Measurements from ENCODE around the gene YY1.
"Not testable (repeated sequence)": the region's sequence is repeated elsewhere in the genome, so short reads cannot be mapped to it uniquely, and the experiment has no call there.

The YY1 gene

DNA sequence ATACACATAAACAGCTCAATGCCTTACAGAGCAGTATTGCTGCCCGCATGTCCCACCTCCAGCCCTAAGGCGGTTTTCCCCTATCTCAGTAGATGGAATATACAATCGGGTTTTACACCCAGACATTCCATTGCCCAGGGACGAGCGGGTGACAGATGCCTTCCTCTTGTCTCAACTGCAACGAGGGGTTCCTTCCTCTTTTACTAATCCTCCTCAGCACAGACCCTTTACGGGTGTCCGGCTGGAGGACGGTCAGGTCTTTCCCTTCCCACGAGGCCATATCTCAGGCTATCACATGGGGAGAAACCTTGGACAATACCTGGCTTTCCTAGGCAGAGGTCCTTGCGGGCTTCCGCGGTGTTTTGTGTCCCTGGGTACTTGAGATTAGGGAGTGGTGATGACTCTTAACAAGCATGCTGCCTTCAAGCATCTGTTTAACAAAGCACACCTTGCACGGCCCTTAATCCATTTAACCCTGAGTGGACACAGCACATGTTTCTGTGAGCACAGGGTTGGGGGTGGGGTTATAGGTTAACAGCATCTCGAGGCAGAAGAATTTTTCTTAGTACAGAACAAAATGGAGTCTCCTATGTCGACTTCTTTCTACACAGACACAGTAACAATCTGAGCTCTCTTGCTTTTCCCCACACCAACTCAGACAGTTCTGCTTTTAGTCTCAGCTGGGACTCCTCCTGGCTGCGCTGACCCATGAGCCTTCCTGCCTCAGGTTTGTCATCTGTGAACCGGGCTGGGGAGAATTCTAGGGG, 73.3 kb downstream of the YY1 start:
- not testable (repeated sequence) for H3K36me3 Mint-ChIP-seq (ENCODE audit: low read depth); H3K4me3 Mint-ChIP-seq; H3K27ac Mint-ChIP-seq; DNase-seq; H3K9me3 Mint-ChIP-seq; H3K27me3 Mint-ChIP-seq
- H3K4me1 Mint-ChIP-seq (ENCODE audit: low read depth): peaks cover 10% of the 10 kb centered on the region

DNA sequence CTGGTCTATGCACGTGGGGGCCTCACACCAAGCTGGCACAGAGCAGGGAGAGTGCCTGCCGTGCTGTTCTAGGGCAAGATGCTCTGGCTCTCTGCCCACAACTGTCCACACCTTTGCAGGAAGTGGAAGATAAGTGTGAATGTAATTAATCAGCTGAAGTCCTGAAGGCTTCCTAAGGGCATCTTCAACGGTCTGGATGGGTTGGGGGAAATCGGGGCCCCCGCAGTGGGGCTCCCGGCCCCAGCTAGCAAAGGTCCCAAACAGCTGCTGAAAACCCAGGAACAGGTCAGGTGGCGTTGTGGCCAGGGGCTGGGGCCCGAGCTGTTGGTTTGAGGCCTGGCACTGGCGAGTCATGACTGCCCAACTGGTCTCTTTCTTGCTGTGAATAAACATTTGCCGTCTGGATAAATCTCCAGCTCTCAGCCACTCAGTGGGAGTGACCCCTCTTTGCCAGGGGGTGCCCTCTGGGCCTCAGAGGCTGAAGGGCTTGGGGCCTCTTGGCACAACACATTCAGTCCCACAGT, 74.0 kb downstream of the YY1 start:
- peaks cover 14% of the 10 kb centered on the region for H3K4me1 Mint-ChIP-seq (ENCODE audit: low read depth)
- no peaks in the 10 kb centered on the region for H3K27me3 Mint-ChIP-seq
- no peaks in the 10 kb centered on the region for H3K9me3 Mint-ChIP-seq
- no peaks in the 10 kb centered on the region for H3K36me3 Mint-ChIP-seq (ENCODE audit: low read depth)
- no peak overlapping the region for H3K4me3 Mint-ChIP-seq
- no peak for DNase-seq
- no peak overlapping the region for H3K27ac Mint-ChIP-seq

DNA sequence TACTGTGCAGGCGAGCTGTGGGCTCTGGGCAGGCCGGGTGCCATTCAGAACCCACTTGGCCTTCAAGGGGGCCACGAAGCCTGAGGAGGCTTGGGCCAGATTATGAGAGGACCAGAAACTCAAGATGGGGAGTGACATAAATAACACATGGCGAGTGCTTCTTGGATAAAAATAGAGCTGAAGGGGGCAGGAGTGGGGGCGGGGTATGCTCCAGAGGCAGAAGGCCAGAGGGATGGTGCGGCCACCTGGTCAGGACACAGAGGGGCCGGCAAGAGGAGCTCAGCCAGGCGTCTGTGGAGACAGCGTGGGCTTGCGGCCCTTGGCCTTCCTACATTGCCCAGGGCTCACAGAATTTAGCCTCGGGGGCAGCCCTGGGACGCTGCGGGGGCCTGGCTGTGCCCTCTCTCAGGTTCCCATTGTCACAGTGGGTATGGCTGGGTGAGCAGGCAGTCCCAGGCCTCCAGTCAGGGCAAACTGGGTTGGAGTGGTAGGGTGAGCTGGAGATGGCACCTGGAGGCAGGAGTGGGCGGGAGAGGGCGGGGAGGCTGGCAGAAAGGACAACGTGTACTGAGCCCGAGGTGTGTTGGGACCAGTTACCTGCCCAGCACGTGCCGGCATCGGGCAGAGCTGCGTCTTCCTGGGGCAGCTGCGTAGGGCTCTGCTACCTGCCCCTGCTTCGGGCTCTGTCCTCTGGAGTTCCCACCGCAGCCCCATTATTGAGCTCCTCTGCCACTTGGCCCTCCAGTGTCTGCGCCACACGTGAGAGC, 74.7 kb downstream of the YY1 start:
- Mint-ChIP-seq H3K27me3 (no peaks in the 10 kb centered on the region), H3K9me3 (no peaks in the 10 kb centered on the region), H3K4me1 (ENCODE audit: low read depth) (peaks cover 14% of the 10 kb centered on the region), H3K27ac (no peak overlapping the region), H3K4me3 (no peak overlapping the region), H3K36me3 (ENCODE audit: low read depth) (no peaks in the 10 kb centered on the region)
- no peak for DNase-seq

DNA sequence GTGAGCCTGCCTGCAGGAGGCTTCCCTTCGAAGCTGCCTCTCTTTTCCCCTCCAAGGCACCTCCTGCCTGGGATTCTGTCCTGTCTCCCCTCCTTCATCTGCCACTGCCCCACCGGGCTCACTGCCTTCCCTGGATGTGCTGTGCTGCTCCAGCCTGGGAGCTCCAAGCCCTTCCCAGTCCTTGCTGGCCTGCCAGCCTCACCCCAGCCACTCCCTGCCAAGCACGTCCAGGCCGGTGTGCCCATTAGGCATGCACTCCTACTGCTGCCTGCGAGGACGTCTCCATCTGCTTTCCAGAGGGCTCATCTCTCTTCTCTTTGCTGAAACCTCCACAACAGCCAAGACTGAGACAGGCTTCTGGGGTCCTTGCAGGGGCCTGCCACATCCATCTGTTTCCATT, 75.8 kb downstream of the YY1 start:
- Mint-ChIP-seq H3K27ac (no peak overlapping the region), H3K27me3 (no peaks in the 10 kb centered on the region)
- no peak for DNase-seq

DNA sequence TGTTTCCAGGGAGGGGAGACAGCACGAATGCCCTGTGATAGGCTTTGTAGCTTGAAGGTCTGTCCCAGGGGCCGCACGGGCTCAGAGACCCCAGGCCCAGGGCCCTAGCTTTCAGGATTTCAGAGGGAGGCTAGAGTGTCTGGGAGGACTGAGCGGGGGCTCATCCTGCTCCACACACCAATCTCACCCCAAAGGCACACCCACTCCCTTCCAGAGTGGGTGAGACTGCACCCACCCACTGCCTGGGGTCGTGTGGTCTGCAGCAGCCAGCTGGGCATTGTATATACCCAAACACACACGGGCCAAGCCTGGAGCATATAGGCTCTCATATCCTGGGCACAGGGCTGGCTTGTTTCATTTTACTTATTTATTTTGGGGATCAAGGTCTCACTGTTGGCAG, 78.4 kb downstream of the YY1 start:
- H3K4me3 Mint-ChIP-seq: no peak overlapping the region
- H3K27me3 Mint-ChIP-seq: no peaks in the 10 kb centered on the region
- peaks cover 14% of the 10 kb centered on the region for H3K4me1 Mint-ChIP-seq (ENCODE audit: low read depth)
- no peak for DNase-seq
- H3K27ac Mint-ChIP-seq: no peak overlapping the region
- H3K9me3 Mint-ChIP-seq: no peaks in the 10 kb centered on the region
- H3K36me3 Mint-ChIP-seq (ENCODE audit: low read depth): no peaks in the 10 kb centered on the region

More for the DNA sequence above, 75.8 kb downstream of the YY1 start:
- no peaks in the 10 kb centered on the region for H3K36me3 Mint-ChIP-seq (ENCODE audit: low read depth)
- no peaks in the 10 kb centered on the region for H3K9me3 Mint-ChIP-seq
- peaks cover 14% of the 10 kb centered on the region for H3K4me1 Mint-ChIP-seq (ENCODE audit: low read depth)
- H3K4me3 Mint-ChIP-seq: no peak overlapping the region

DNA sequence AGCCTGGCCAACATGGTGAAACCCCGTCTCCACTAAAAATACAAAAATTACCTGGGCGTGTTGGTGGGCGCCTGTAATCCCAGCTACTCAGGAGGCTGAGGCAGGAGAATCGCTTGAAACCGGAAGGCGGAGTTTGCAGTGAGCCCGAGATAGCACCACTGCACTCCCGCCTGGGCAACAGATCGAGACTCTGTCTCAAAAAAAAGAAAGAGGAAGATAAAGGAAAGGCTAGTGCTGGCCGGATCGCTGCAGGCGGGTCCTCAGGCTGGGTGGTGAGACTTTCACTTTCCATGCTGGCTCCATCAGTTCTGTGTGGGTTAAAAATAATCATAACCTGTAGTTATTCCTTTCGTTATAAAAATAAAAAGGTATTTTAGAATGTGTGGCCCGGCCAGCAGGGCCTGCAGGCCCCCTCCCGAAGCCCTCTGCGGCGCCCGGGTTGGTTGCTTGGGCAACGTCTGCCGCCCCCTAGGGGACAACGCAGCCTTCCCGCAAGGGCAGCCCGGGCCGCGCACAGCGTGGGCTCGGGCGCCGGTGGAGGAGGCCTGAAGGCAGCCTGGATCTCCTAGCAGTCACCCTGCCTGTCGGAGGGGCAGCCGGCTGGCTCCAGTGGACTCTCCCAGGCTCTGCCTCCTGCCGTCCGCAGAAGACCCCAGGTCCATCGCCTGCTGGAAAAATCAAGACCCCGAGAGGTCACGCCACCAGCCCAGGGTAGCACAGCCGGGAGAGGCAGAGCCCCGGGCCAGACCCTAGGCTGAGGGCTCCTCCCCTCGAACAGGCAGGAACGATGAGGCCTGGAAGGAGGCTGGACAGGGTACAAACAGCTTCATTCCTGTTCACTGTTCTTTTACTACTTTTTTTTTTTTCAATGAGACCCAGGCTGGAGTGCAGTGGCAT, 79.2 kb downstream of the YY1 start:
- peak; percentile 82 for DNase-seq
- H3K27ac Mint-ChIP-seq: peak overlapping the region; percentile 64

DNA sequence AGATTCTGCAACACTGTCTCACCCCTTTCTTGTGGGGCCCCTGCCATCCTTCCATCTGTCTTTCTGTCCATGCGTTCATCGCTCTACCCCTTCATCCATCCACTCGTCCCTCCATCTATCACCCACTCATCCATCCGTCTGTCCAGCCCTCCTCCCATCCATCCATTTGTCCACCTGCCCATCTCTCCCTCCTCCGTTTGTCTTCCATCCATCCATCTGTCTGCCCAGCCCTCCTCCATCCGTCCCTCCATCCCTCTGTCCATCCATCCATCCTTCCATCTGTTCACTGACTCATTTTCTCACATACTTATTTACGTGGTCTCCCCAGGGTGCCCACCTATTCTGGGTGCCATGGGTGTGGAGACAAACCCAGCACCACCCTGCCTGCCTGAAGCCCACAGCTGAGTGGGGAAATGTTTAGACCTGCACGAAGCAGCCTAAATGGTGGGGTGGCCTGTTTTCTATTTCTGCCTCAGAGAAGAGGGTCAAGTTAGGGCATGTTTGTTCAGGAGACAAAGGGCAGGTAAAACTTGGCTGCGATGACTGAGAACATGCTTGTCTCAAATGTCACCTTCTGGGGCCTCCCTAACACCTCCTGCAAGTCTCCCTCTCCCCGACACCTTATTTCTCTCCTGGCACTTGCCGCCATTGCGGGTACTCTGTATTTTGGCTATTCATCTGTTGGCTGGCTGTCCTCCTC, 81.4 kb downstream of the YY1 start:
- Mint-ChIP-seq H3K27me3 (no peaks in the 10 kb centered on the region), H3K4me1 (ENCODE audit: low read depth) (peaks cover 5% of the 10 kb centered on the region), H3K36me3 (ENCODE audit: low read depth) (no peaks in the 10 kb centered on the region), H3K4me3 (no peak overlapping the region), H3K9me3 (no peaks in the 10 kb centered on the region), H3K27ac (no peak overlapping the region)
- no peak for DNase-seq

More for the DNA sequence above, 79.2 kb downstream of the YY1 start:
- Mint-ChIP-seq H3K27me3 (no peaks in the 10 kb centered on the region), H3K9me3 (no peaks in the 10 kb centered on the region), H3K4me3 (peak overlapping the region; percentile 58), H3K4me1 (ENCODE audit: low read depth) (peaks cover 10% of the 10 kb centered on the region), H3K36me3 (ENCODE audit: low read depth) (no peaks in the 10 kb centered on the region)

DNA sequence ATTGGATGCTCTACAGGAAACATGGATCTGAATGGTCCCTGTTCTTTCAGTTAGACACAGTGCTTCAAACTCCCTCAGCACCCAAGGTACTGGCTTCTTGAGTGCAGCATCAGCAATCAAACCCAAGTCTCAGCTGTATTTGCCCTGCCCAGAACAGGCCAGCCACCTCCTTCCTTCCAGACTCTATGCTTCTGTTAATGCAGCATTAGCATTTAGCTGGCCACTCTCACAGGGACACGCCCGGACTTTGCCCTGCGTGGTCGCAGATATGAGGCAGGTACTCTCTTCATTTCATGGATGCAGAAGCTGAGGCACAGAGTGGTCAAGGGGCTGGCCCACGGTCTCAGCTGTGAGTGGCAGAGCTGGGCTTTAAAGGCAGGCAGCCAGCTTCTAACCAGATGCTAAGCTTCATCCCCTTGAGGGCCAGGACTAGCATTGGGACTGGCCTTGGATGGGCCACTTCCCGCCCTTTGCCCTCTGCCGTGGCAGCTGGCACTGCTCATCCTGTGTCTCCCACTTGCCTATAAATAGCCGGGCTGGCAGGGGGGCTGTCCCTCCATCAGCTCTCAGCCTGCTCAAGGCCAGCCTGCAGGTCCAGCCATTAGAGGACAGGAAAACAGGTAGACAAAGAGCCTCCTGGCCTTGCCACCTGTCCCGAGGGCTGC, 82.7 kb downstream of the YY1 start:
- no peaks in the 10 kb centered on the region for H3K27me3 Mint-ChIP-seq
- H3K27ac Mint-ChIP-seq: no peak overlapping the region
- no peak overlapping the region for H3K4me3 Mint-ChIP-seq
- peaks cover 5% of the 10 kb centered on the region for H3K4me1 Mint-ChIP-seq (ENCODE audit: low read depth)
- no peaks in the 10 kb centered on the region for H3K9me3 Mint-ChIP-seq
- DNase-seq: no peak
- H3K36me3 Mint-ChIP-seq (ENCODE audit: low read depth): no peaks in the 10 kb centered on the region

DNA sequence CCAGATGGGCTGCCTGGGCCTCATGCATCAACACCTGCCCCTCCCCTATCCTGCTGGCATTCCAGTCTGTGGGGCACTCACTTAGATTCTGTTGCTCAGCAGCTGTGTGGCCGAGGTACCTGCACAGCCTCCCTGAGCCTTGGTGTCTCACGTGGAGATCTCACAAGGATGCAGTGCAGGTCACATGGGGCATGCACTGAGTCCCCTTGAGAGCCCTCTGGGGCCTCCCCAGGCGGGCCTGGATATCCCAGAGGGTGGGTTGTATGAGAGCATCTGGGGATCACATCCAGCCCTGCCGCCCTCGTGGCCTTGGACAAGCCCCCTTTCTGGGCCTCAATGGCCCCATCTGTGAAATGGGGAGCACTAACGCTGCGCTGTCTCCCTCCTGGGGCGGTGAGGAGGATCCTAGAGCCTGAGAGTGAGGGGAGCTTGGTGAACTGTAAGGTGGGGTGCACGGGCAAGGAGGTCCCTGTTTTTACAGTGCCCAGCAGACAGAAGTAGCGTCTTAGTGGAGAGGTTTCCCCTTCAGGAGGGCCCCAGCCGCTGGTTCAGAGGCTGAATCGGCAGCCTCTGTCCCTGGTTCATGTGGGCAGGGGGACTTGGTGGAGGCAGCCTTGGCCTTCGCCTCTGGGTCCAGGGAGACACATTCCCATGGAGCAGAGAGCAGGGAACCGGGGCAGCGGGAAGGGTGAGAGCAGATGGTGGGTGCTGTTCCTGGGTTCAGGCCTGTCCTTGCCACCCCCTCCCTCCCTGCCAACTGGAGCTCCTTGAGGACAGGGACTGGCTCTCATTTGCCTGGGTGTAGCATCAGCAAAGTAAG, 83.4 kb downstream of the YY1 start:
- Mint-ChIP-seq H3K27ac (no peak overlapping the region), H3K9me3 (no peaks in the 10 kb centered on the region), H3K4me3 (no peak overlapping the region), H3K27me3 (no peaks in the 10 kb centered on the region), H3K36me3 (ENCODE audit: low read depth) (no peaks in the 10 kb centered on the region), H3K4me1 (ENCODE audit: low read depth) (peaks cover 5% of the 10 kb centered on the region)
- DNase-seq: no peak

DNA sequence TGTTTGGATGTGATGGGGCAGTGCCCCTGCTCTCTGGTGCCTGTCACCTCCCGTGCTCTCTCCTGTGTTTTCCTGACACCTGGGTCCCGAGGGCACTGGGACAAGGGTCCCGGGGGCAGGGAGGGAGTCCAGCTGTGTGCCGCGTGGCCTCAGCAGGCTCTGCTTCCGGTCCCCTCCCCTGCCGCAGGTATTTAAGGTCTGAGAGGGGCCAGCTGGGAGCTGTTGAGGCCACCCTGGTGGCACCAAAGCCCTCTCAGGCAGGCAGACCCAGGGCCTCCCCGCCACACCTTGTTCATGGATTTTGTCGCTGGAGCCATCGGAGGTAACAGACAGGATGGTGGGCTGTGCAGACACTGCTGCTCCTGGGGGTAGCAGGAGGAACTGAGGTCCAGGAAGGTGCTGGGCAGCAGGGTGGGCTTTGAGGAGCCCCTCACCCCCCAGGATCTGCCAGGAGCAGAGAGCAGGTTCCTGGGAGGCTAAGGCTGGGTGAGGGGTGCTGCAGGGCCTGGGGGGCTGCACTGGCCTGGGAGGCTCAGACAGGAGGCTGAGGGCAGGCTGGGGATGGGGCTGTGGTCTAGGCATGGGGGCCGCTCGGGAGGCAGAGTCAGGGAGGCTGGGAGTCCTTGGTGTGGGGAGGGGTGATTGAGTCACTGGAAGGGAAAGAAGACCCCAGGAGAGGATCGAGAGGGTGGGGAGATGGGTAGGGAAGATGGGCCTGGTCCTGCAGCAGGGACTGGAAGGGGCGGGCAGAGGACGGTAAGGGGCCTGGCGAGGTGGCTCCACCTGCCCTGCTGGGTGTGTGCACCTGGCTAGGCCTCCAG, 84.4 kb downstream of the YY1 start, which contains the start of gene SLC25A47:
SLC25A47 (plus strand) TSS at position 219 of the 821 bp plus-strand sequence; CDS start at position 295, 76 bp downstream.
- H3K27me3 Mint-ChIP-seq: no peaks in the 10 kb centered on the region
- H3K4me3 Mint-ChIP-seq: no peak within 1 kb of the TSS
- no peaks in the 10 kb centered on the region for H3K36me3 Mint-ChIP-seq (ENCODE audit: low read depth)
- no peak for DNase-seq
- no peaks in the 10 kb centered on the region for H3K4me1 Mint-ChIP-seq (ENCODE audit: low read depth)
- H3K9me3 Mint-ChIP-seq: no peaks in the 10 kb centered on the region
- H3K27ac Mint-ChIP-seq: no peak within 1 kb of the TSS

DNA sequence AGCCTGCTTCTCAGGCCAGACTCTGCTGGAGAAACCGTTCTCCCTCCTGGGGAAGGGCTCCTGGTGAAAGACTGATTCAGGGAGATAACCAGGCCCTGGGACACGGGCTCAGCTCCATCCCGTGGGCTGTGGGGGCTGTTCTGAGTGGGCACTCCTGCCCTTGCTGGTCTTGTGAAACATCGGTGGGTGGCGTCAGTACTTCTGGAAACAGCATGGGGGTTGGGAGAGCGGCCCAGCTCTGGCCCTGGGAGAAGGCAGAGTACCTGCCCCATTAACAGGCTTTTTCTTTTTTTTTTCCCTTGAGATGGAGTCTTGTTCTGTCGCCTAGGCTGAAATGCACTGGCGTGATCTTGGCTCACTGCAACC, 85.0 kb downstream of the YY1 start:
- Mint-ChIP-seq H3K4me3 (no peak overlapping the region), H3K4me1 (ENCODE audit: low read depth) (no peaks in the 10 kb centered on the region), H3K27me3 (no peaks in the 10 kb centered on the region), H3K36me3 (ENCODE audit: low read depth) (no peaks in the 10 kb centered on the region), H3K27ac (no peak overlapping the region), H3K9me3 (no peaks in the 10 kb centered on the region)
- DNase-seq: no peak

DNA sequence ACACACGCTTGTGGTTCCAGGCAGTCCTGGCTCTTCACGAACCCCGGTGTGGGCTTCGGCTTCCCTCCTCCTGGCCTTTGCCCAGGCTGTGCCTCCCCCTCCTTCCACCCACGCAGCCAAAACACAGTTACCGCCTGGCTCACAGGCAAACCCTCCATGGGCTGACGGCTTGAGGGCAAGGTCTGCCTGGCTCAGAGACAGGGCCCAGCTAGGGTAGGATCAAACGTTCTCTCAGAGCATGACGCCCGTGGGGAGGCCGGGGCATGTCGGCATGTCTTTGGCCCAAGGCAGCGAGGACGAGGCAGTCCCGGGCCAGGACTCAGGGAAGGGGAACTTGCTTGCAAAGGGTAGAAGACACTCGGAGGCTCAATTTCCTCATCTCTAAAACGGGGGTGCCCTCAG, 86.3 kb downstream of the YY1 start:
- Mint-ChIP-seq H3K9me3 (no peaks in the 10 kb centered on the region), H3K27me3 (no peaks in the 10 kb centered on the region), H3K4me1 (ENCODE audit: low read depth) (no peaks in the 10 kb centered on the region), H3K27ac (peak overlapping the region; percentile 18), H3K4me3 (no peak overlapping the region), H3K36me3 (ENCODE audit: low read depth) (no peaks in the 10 kb centered on the region)
- no peak for DNase-seq
